Liver (tissue), 9 donors: Measurements from ENCODE around the gene LCN12. TPM values are rescaled to one million over a fixed set of nuclear protein-coding genes. Genes with fewer than 3 reads are reported as not detected.
A peak's percentile ranks its signal among the peaks of the same experiment; 100 is the strongest.

ENCODE experiments used
- DNase-seq: peaks from one replicate; pipeline ENCODE4 v3.0.0-alpha.2; 2017; ENCODE audit warnings: low spot score
- H3K27ac ChIP-seq, 2 donors: one replicate each; pipeline ENCODE4 v1.7.0; 2013; ENCODE audit warnings: inconsistent platforms in 2 of 2, low read length in 2 of 2, control low read depth in 1 of 2, low read depth in 1 of 2, mild to moderate bottlenecking in 1 of 2
- H3K27me3 ChIP-seq, 4 donors: one replicate each; pipeline versions ENCODE4 v1.6.1 to v1.7.0; 2013; ENCODE audit warnings: low read length in 3 of 4, inconsistent platforms in 1 of 4, mild to moderate bottlenecking in 1 of 4, moderate library complexity in 1 of 4; ENCODE audit not compliant: control insufficient read depth in 4 of 4, insufficient read depth in 4 of 4
- H3K36me3 ChIP-seq, 4 donors: one replicate each; pipeline versions ENCODE4 v1.6.1 to v1.7.0; 2013; ENCODE audit warnings: low read length in 3 of 4, mild to moderate bottlenecking in 3 of 4, low read depth in 1 of 4, moderate library complexity in 1 of 4; ENCODE audit not compliant: control insufficient read depth in 4 of 4, insufficient read depth in 3 of 4
- H3K4me1 ChIP-seq, 4 donors: one replicate each; pipeline versions ENCODE4 v1.6.1 to v1.7.0; 2013; ENCODE audit warnings: low read length in 3 of 4, mild to moderate bottlenecking in 3 of 4, moderate library complexity in 1 of 4; ENCODE audit not compliant: control insufficient read depth in 4 of 4, insufficient read depth in 4 of 4
- H3K4me3 ChIP-seq, 3 donors: one replicate each; pipeline versions ENCODE4 v1.6.1 to v1.7.0; 2013; ENCODE audit warnings: low read length in 3 of 3, control low read depth in 1 of 3, low read depth in 1 of 3, mild to moderate bottlenecking in 1 of 3
- H3K9ac ChIP-seq, 2 donors: one replicate each; pipeline ENCODE4 v1.7.0; 2013; ENCODE audit warnings: low read length in 2 of 2, mild to moderate bottlenecking in 2 of 2, moderate library complexity in 2 of 2, control low read depth in 1 of 2, low read depth in 1 of 2
- H3K9me3 ChIP-seq, 4 donors: one replicate each; pipeline versions ENCODE4 v1.6.1 to v1.7.0; 2013; ENCODE audit warnings: low read length in 3 of 4; ENCODE audit not compliant: control insufficient read depth in 4 of 4
- CTCF ChIP-seq: fragments of 150-350 bp; IDR thresholded peaks from 2 replicates; pipeline ENCODE4 v1.5.1; 2017; ENCODE audit warnings: improper control_type of control experiment, low read depth, low read length; ENCODE audit not compliant: missing input control
- HNF4A ChIP-seq, 2 donors: conservative IDR thresholded peaks; 2 replicates each; pipeline ENCODE4 v1.6.1; 2016; ENCODE audit warnings: antibody characterized with exemption in 2 of 2, mild to moderate bottlenecking in 2 of 2
- HNF4G ChIP-seq: IDR thresholded peaks from 2 replicates; pipeline ENCODE4 v1.6.1; 2016; ENCODE audit warnings: antibody characterized with exemption
- JUND ChIP-seq, 2 donors: IDR thresholded peaks; 2 replicates each; pipeline ENCODE4 v1.6.1; 2016; ENCODE audit warnings: antibody characterized with exemption in 2 of 2
- MAX ChIP-seq: IDR thresholded peaks from 2 replicates; pipeline ENCODE4 v1.6.1; 2016; ENCODE audit warnings: antibody characterized with exemption
- RAD21 ChIP-seq, 2 donors: IDR thresholded peaks; 2 replicates each; pipeline ENCODE4 v1.6.1; 2016; ENCODE audit warnings: antibody characterized with exemption in 2 of 2, mild to moderate bottlenecking in 2 of 2
- RXRA ChIP-seq, 2 donors: IDR thresholded peaks; 2 replicates each; pipeline ENCODE4 v1.6.1; 2017 to 2018; ENCODE audit warnings: antibody characterized with exemption in 2 of 2, mild to moderate bottlenecking in 1 of 2
- SP1 ChIP-seq: IDR thresholded peaks from 2 replicates; pipeline ENCODE4 v1.6.1; 2018; ENCODE audit warnings: antibody characterized with exemption, mild to moderate bottlenecking
- TAF1 ChIP-seq: conservative IDR thresholded peaks from 2 replicates; pipeline ENCODE4 v1.6.1; 2016; ENCODE audit warnings: antibody characterized with exemption, mild to moderate bottlenecking
- YY1 ChIP-seq: IDR thresholded peaks from 2 replicates; pipeline ENCODE4 v1.6.1; 2016; ENCODE audit warnings: antibody characterized with exemption, mild to moderate bottlenecking
- WGBS: extraction: QIAGEN DNeasy Blood & Tissue Kit; methylation state at CpG from one replicate; pipeline ENCODE4 v1.1.7; 2013; 5-methylcytosine and 5-hydroxymethylcytosine counted together
- polyA plus RNA-seq, 2 donors: library from polyadenylated mRNA; stranded (reverse) in 1 of 2; unstranded in 1 of 2; fragments of 200-250 nt in 1 of 2; fragments of >200 nt in 1 of 2; fragmentation: Nextera tagmentation in 1 of 2; extraction: Ambion mirVana in 1 of 2; gene quantifications; one replicate each; pipeline versions ENCODE4 v1.2.1 to v1.2.3, GENCODE V29; 2013 to 2015
- total RNA-seq, 2 donors: library from RNA; depleted of rRNA; stranded (reverse); fragments of >200 nt; gene quantifications; one replicate each; pipeline ENCODE4 v1.2.3, GENCODE V29; 2014
- donor health status: healthy.
- donor health status: healthy.
- donor health status: healthy.
- donor health status: healthy.
- donor health status: healthy.

The LCN12 gene
- total and polyA plus RNA-seq, 4 donors, result 2.3 to 12.2 (median 6.2) TPM

GRCh38 chr9:136925414-136926153, 26.5 kb upstream of the LCN12 start:
- TF ChIP-seq JUND (IDR thresholded peaks at IDR 0.05), result no peak
- Histone ChIP-seq H3K27me3 (no peaks in the 10 kb centered on the region), H3K9ac (no peak overlapping the region), H3K4me1 (no peaks in the 10 kb centered on the region), H3K27ac (no peak overlapping the region), H3K4me3 (no peak overlapping the region), H3K9me3 (no peaks in the 10 kb centered on the region), H3K36me3 (peaks cover 7 to 35% (median 8%) of the 10 kb centered on the region in 4 donors)
- DNase-seq, result peak; percentile 22
- 92% methylated on average over 33 of the region's 33 CpGs for WGBS

GRCh38 chr9:136926154-136926704, 25.8 kb upstream of the LCN12 start:
- TF ChIP-seq MAX, result no peak
- no peak for TF ChIP-seq CTCF
- TF ChIP-seq HNF4A (conservative IDR thresholded peaks at IDR 0.05), result no peak
- no peak for TF ChIP-seq HNF4G
- TF ChIP-seq TAF1, result no peak
- TF ChIP-seq RXRA (IDR thresholded peaks at IDR 0.05), result no peak
- no peak for TF ChIP-seq JUND (IDR thresholded peaks at IDR 0.05)
- TF ChIP-seq RAD21 (IDR thresholded peaks at IDR 0.05), result peak in 1 of 2 donors; percentile 41
- TF ChIP-seq SP1, result no peak
- 90% methylated on average over 9 of the region's 9 CpGs for WGBS
- Histone ChIP-seq H3K36me3 (peaks cover 5 to 29% (median 6%) of the 10 kb centered on the region in 4 donors), H3K9me3 (no peaks in the 10 kb centered on the region), H3K27me3 (no peaks in the 10 kb centered on the region), H3K27ac (no peak overlapping the region), H3K9ac (no peak overlapping the region), H3K4me1 (no peaks in the 10 kb centered on the region), H3K4me3 (no peak overlapping the region)
- DNase-seq, result peak; percentile 30

GRCh38 chr9:136926749-136927148, 25.3 kb upstream of the LCN12 start:
- peaks cover 5 to 29% (median 6%) of the 10 kb centered on the region in 4 donors for H3K36me3 ChIP-seq
- no peaks in the 10 kb centered on the region for H3K4me1 ChIP-seq
- no peaks in the 10 kb centered on the region for H3K9me3 ChIP-seq
- no peak for TF ChIP-seq YY1
- no peak for TF ChIP-seq HNF4A (conservative IDR thresholded peaks at IDR 0.05)
- TF ChIP-seq TAF1, result no peak
- no peak for TF ChIP-seq HNF4G
- TF ChIP-seq SP1, result no peak
- WGBS, result 98% methylated on average over 13 of the region's 13 CpGs
- DNase-seq, result no peak
- no peak overlapping the region for H3K4me3 ChIP-seq
- no peak overlapping the region for H3K9ac ChIP-seq
- no peak overlapping the region for H3K27ac ChIP-seq
- no peaks in the 10 kb centered on the region for H3K27me3 ChIP-seq
